MCF 10A (cell line): ENCODE measurements around the gene ASIC3. TPM values are rescaled to one million over a fixed set of nuclear protein-coding genes. Genes with fewer than 3 reads are reported as not detected.

Source experiments
- BruUV-seq: library from RNA; stranded (reverse); fragments of 400-500 nt; replicated peaks from 2 replicates; lab custom pipeline; 2021; lab: Mats Ljungman, UMichigan
- CTCF ChIA-PET: fragments of 300-600 bp; sonication (Branson Sonifier 250); formaldehyde crosslinking; extraction: SDS; loops from one replicate; lab custom pipeline; 2021; ENCODE audit warnings: antibody characterized with exemption, inconsistent platforms; lab: Yijun Ruan, JAX
- POLR2A ChIA-PET: fragments of 300-600, 350-650 bp; sonication (Branson Sonifier 250); formaldehyde crosslinking; extraction: SDS; loops from one replicate; lab custom pipeline; 2020; ENCODE audit warnings: antibody characterized with exemption, inconsistent platforms; lab: Yijun Ruan, JAX
- DNase-seq: peaks from one replicate; pipeline ENCODE4 v3.0.0-alpha.2; 2018; ENCODE audit not compliant: unreplicated experiment
- H3K27ac Mint-ChIP-seq: one replicate; pipeline ENCODE4 v1.8.0; 2022; ENCODE audit warnings: mild to moderate bottlenecking, low read depth, mixed read lengths; ENCODE audit not compliant: unreplicated experiment
- H3K27me3 Mint-ChIP-seq: one replicate; pipeline ENCODE4 v1.8.0; 2022; ENCODE audit warnings: mixed read lengths; ENCODE audit not compliant: insufficient read depth, unreplicated experiment
- H3K36me3 Mint-ChIP-seq: one replicate; pipeline ENCODE4 v1.8.0; 2022; ENCODE audit warnings: mild to moderate bottlenecking, moderate library complexity, mixed read lengths; ENCODE audit not compliant: insufficient read depth, unreplicated experiment
- H3K4me1 Mint-ChIP-seq: one replicate; pipeline ENCODE4 v1.8.0; 2022; ENCODE audit warnings: mixed read lengths; ENCODE audit not compliant: insufficient read depth, unreplicated experiment
- H3K4me3 Mint-ChIP-seq: one replicate; pipeline ENCODE4 v1.8.0; 2022; ENCODE audit warnings: mild to moderate bottlenecking, moderate library complexity, mixed read lengths; ENCODE audit not compliant: unreplicated experiment
- H3K9me3 Mint-ChIP-seq: one replicate; pipeline ENCODE4 v1.8.0; 2022; ENCODE audit warnings: mixed read lengths; ENCODE audit not compliant: unreplicated experiment
- intact Hi-C: fragments of 100-400 bp; cut with micrococcal nuclease; formaldehyde crosslinking; loops from 2 replicates; pipeline ENCODE4 v1.14.1; 2022
- total RNA-seq: library from RNA; stranded (reverse); gene quantifications from 2 replicates; pipeline ENCODE4 v1.2.3, GENCODE V29; 2022
- TF ChIP-seq, protein P1 (sequence below): fragments of 200-600 bp; IDR thresholded peaks from one replicate; pipeline ENCODE4 v1.8.0; 2022; ENCODE audit warnings: antibody characterized with exemption, mild to moderate bottlenecking; ENCODE audit not compliant: unreplicated experiment

Gene ASIC3
- total RNA-seq, 1 experiment from 2014 or later = 3.9 TPM

DNA sequence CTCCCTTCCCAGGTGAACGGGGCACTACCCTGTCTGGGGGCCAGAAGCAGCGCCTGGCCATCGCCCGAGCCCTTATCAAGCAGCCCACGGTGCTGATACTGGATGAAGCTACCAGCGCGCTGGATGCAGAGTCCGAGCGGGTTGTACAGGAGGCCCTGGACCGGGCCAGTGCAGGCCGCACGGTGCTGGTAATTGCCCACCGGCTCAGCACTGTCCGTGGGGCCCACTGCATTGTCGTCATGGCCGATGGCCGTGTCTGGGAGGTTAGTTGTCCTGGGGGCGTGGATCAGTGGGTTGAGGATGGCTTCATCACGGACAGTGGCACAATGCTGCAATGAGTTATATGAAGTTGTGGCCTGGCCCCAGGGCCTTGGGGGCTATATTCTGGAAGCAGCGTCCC is 4.4 kb upstream of the ASIC3 start:
- Mint-ChIP-seq H3K4me1 (peaks cover 20% of the 10 kb centered on the region), H3K36me3 (peaks cover 17% of the 10 kb centered on the region), H3K4me3 (no peak overlapping the region), H3K27ac (no peak overlapping the region), H3K9me3 (no peaks in the 10 kb centered on the region), H3K27me3 (no peaks in the 10 kb centered on the region)
- POLR2A ChIA-PET = no interaction called here
- DNase-seq = no peak
- BruUV-seq = no TSS peak
- CTCF ChIA-PET = no interaction called here
- intact Hi-C loops = no loop called here
- TF ChIP-seq, protein P1, sequence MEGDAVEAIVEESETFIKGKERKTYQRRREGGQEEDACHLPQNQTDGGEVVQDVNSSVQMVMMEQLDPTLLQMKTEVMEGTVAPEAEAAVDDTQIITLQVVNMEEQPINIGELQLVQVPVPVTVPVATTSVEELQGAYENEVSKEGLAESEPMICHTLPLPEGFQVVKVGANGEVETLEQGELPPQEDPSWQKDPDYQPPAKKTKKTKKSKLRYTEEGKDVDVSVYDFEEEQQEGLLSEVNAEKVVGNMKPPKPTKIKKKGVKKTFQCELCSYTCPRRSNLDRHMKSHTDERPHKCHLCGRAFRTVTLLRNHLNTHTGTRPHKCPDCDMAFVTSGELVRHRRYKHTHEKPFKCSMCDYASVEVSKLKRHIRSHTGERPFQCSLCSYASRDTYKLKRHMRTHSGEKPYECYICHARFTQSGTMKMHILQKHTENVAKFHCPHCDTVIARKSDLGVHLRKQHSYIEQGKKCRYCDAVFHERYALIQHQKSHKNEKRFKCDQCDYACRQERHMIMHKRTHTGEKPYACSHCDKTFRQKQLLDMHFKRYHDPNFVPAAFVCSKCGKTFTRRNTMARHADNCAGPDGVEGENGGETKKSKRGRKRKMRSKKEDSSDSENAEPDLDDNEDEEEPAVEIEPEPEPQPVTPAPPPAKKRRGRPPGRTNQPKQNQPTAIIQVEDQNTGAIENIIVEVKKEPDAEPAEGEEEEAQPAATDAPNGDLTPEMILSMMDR = no peak

DNA sequence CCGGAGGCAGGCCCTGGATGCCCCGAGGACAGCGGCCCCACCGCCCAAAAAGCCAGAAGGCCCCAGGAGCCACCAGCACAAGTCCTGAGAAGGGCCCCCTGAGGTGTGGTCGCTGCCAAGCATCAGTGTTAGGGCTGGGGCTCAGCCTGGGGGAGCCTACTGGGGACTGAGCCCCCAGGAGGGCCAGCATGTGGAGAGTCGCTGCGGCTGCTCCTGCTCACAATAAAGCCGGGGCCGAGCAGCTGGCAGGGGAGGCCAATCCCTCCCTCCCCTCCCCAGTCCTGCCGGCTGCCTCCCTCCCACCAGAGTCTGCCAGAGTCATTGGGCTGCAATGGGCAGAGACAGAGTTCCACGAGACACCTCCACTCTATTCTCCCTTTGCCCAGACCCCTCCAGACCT is 3.1 kb upstream of the ASIC3 start:
- peaks cover 9% of the 10 kb centered on the region for H3K36me3 Mint-ChIP-seq
- peaks cover 10% of the 10 kb centered on the region for H3K4me1 Mint-ChIP-seq
- no peaks in the 10 kb centered on the region for H3K27me3 Mint-ChIP-seq
- intact Hi-C loops = no loop called here
- TF ChIP-seq, protein P1 = no peak
- no peak overlapping the region for H3K4me3 Mint-ChIP-seq
- no peak overlapping the region for H3K27ac Mint-ChIP-seq
- BruUV-seq = no TSS peak
- ChIA-PET CTCF (interaction anchor here (0.5 to 0.9 kb wide), 2 partner anchors 17 to 66 kb away, joined by 4 to 6 read pairs; partner anchors contain the start of gene ABCB8), POLR2A (no interaction called here)
- H3K9me3 Mint-ChIP-seq = no peaks in the 10 kb centered on the region
- no peak for DNase-seq

DNA sequence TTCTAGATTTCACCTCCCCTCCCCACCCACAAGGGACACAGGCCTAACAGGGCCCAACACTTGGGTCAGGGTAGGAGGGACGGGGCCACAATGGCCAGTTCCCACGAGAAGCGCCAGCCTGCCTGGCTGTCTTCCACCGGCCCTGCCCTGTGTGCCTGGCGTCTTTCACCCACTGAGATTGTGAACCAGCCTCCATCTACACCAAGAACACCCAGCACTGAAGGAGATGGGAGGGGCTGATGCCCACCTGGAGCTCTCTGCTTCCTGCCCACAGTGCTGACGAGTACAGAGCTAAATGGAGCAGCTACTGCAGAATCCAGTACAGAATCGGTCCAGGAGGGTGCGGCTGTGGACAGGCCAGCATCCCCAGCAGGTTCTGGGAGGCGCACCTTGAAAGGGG is 2.4 kb upstream of the ASIC3 start:
- BruUV-seq = TSS peak; percentile 10
- no peak for DNase-seq
- intact Hi-C loops = no loop called here
- peaks cover 10% of the 10 kb centered on the region for H3K4me1 Mint-ChIP-seq
- TF ChIP-seq, protein P1 = no peak
- H3K36me3 Mint-ChIP-seq = peaks cover 8% of the 10 kb centered on the region
- CTCF ChIA-PET = interaction anchor here (1.1 kb wide), 1 partner anchor 65 kb away, joined by 3 read pairs; no protein-coding TSS in a partner anchor
- no peak overlapping the region for H3K4me3 Mint-ChIP-seq
- H3K27ac Mint-ChIP-seq = no peak overlapping the region
- no peaks in the 10 kb centered on the region for H3K9me3 Mint-ChIP-seq
- no peaks in the 10 kb centered on the region for H3K27me3 Mint-ChIP-seq
- POLR2A ChIA-PET = interaction anchor here (0.8 to 1.4 kb wide), 3 partner anchors 11 to 21 kb away, joined by 3 to 6 read pairs (median 3); partner anchors contain the start of gene CDK5

DNA sequence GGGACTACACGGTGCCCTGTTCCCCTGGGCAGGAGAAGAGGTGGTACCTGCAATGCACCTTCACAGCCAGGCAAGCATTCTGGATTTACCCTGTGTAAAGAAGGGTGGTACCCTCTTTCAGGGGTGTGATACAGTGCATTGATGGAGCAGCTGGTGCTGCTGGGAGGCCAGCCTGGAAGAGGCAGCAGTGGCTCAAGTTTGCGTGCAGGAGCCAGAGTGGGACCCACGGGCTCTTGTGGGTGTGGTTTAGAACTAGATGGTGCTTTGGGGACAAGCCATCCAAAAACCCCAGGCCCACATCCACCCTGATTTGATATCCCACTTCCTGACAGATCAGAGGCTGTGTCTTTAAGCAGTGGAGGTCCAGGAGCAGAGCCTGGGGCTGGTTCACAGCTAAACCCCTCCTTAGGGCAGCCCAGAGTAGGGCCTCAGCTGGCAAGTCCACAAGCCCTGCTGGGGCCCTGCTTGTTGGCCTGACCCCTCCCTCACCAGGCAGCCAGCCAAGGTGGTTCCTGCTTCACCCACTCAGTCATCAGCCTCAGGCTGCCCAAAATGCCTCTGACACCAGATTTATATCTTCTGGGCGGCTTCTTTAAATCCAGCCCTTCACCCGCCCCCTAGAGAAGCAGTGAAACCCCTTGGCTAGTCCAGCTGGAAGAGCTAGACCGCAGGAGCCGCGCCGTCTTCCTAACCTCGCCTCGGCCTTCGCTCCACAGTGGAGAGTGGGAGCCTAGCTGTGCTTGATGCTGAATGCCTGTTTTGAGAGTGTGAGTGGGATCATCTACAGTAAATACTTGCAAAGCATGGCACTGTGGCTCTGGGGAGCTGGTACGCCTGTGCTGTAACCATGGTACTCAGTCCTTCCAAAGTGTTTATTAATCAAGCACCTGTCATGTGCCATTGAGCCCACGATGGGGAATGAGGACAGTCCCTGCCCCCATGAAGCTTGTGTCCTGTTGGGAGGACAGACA is 1.4 kb upstream of the ASIC3 start:
- TF ChIP-seq, protein P1 = no peak
- DNase-seq = peak; percentile 70
- Mint-ChIP-seq H3K4me1 (peaks cover 10% of the 10 kb centered on the region), H3K36me3 (peaks cover 8% of the 10 kb centered on the region), H3K27ac (peak overlapping the region; percentile 50), H3K27me3 (no peaks in the 10 kb centered on the region), H3K4me3 (no peak overlapping the region), H3K9me3 (no peaks in the 10 kb centered on the region)
- ChIA-PET POLR2A (interaction anchor here (0.7 to 1.4 kb wide), 5 partner anchors 10 to 67 kb away, joined by 3 to 6 read pairs (median 4); partner anchors contain the start of genes CDK5, FASTK and SLC4A2), CTCF (interaction anchor here (0.6 to 1.5 kb wide), 4 partner anchors 19 to 1240 kb away, joined by 3 to 4 read pairs (median 3); partner anchors contain the start of gene ABCB8)
- intact Hi-C loops = no loop called here
- BruUV-seq = no TSS peak
